Neuronal stem cell (in vitro differentiated cells): Measurements from ENCODE around the gene ITPR2.

Source experiments
- DNase-seq: peaks from one replicate; pipeline ENCODE4 v3.0.0-alpha.2; 2013; ENCODE audit warnings: low spot score
- H2AFZ ChIP-seq: one replicate; pipeline ENCODE4 v1.6.1; 2013; ENCODE audit warnings: mild to moderate bottlenecking, low read length, inconsistent platforms
- H2AK5ac ChIP-seq: 2 replicates; pipeline ENCODE4 v1.6.1; 2013; ENCODE audit warnings: low read depth, mild to moderate bottlenecking, inconsistent platforms, low read length, moderate library complexity, mixed read lengths
- H2BK120ac ChIP-seq: 2 replicates; pipeline ENCODE4 v1.6.1; 2013; ENCODE audit warnings: low read depth, mild to moderate bottlenecking, inconsistent platforms, low read length, moderate library complexity, mixed read lengths
- H2BK12ac ChIP-seq: one replicate; pipeline ENCODE4 v1.6.1; 2013; ENCODE audit warnings: low read length, inconsistent platforms
- H2BK15ac ChIP-seq: 2 replicates; pipeline ENCODE4 v1.6.1; 2013; ENCODE audit warnings: mild to moderate bottlenecking, low read length, inconsistent platforms, mixed read lengths
- H2BK5ac ChIP-seq: one replicate; pipeline ENCODE4 v1.6.1; 2013; ENCODE audit warnings: inconsistent platforms, mild to moderate bottlenecking, low read length, moderate library complexity
- H3K14ac ChIP-seq: one replicate; pipeline ENCODE4 v1.6.1; 2013; ENCODE audit warnings: low read length, inconsistent platforms
- H3K18ac ChIP-seq: 2 replicates; pipeline ENCODE4 v1.6.1; 2013; ENCODE audit warnings: low read length, inconsistent platforms
- H3K23ac ChIP-seq: 2 replicates; pipeline ENCODE4 v1.6.1; 2013; ENCODE audit warnings: low read depth, mild to moderate bottlenecking, mixed read lengths, low read length, inconsistent platforms; ENCODE audit not compliant: poor library complexity
- H3K27ac ChIP-seq: replicated peaks from 3 replicates; pipeline ENCODE4 v1.5.1; 2013; ENCODE audit warnings: low read length, inconsistent platforms
- H3K27me3 ChIP-seq, 3 experiments: 2 replicates each; pipeline ENCODE4 v1.6.1; 2013; ENCODE audit warnings: low read length in 3 of 3, mild to moderate bottlenecking in 2 of 3, inconsistent platforms in 1 of 3, low read depth in 1 of 3, mixed read lengths in 1 of 3, moderate library complexity in 1 of 3; ENCODE audit not compliant: control insufficient read depth in 3 of 3, insufficient read depth in 3 of 3
- H3K36me3 ChIP-seq, 2 donors: replicated peaks in 1 of 2; 2 replicates each; pipeline ENCODE4 v1.6.1; 2013; ENCODE audit warnings: low read length in 2 of 2; ENCODE audit not compliant: control insufficient read depth in 2 of 2, insufficient read depth in 2 of 2
- H3K4ac ChIP-seq: 2 replicates; pipeline ENCODE4 v1.6.1; 2013; ENCODE audit warnings: inconsistent platforms, mild to moderate bottlenecking, low read length, moderate library complexity
- H3K4me1 ChIP-seq, 2 donors: 1 replicate in 1 of 2; 2 replicates in 1 of 2; pipeline ENCODE4 v1.6.1; 2013; ENCODE audit warnings: low read length in 2 of 2, low read depth in 1 of 2; ENCODE audit not compliant: control insufficient read depth in 2 of 2, insufficient read depth in 1 of 2
- H3K4me2 ChIP-seq: one replicate; pipeline ENCODE4 v1.6.1; 2013; ENCODE audit warnings: mild to moderate bottlenecking, low read length, inconsistent platforms; ENCODE audit not compliant: insufficient read depth, poor library complexity, severe bottlenecking
- H3K4me3 ChIP-seq, 2 donors: 2 replicates each; pipeline ENCODE4 v1.5.1; 2013; ENCODE audit warnings: low read length in 2 of 2, mild to moderate bottlenecking in 2 of 2, inconsistent platforms in 1 of 2, moderate library complexity in 1 of 2
- H3K79me1 ChIP-seq: one replicate; pipeline ENCODE4 v1.6.1; 2013; ENCODE audit warnings: low read depth, mild to moderate bottlenecking, inconsistent platforms, low read length, moderate library complexity
- H3K9ac ChIP-seq: one replicate; pipeline ENCODE4 v1.6.1; 2013; ENCODE audit warnings: mild to moderate bottlenecking, low read depth, low read length, inconsistent platforms; ENCODE audit not compliant: poor library complexity
- H3K9me3 ChIP-seq, 2 donors: replicated peaks in 1 of 2; 2 replicates each; pipeline versions ENCODE3 to v1.6.1; 2013; ENCODE audit warnings: low read length in 2 of 2, mild to moderate bottlenecking in 2 of 2, inconsistent platforms in 1 of 2, low read depth in 1 of 2, mixed read lengths in 1 of 2, moderate library complexity in 1 of 2; ENCODE audit not compliant: control insufficient read depth in 2 of 2, insufficient read depth in 1 of 2
- H4K8ac ChIP-seq: one replicate; pipeline ENCODE4 v1.6.1; 2013; ENCODE audit warnings: low read depth, mild to moderate bottlenecking, inconsistent platforms, low read length, moderate library complexity
- H4K91ac ChIP-seq: one replicate; pipeline ENCODE4 v1.6.1; 2013; ENCODE audit warnings: low read length, low read depth, mild to moderate bottlenecking, inconsistent platforms; ENCODE audit not compliant: poor library complexity
- WGBS, 2 donors: extraction: QIAGEN DNeasy Blood & Tissue Kit; methylation state at CpG; one replicate each; pipeline ENCODE4 v1.1.7; 2013; ENCODE audit warnings: missing lambda C conversion rate in 2 of 2, mixed read lengths in 1 of 2; ENCODE audit not compliant: insufficient read length in 2 of 2, insufficient replicate concordance in 1 of 2; ENCODE audit errors: extremely low coverage in 2 of 2; 5-methylcytosine and 5-hydroxymethylcytosine counted together

Gene ITPR2

GRCh38 chr12:26367991-26368730 lies 464.8 kb downstream of the ITPR2 start:
- no peak overlapping the region for H3K4me3 ChIP-seq
- no peak overlapping the region for H3K4me2 ChIP-seq
- H3K27ac ChIP-seq: no peak overlapping the region
- no peak overlapping the region for H3K18ac ChIP-seq
- H2AK5ac ChIP-seq: no peak overlapping the region
- DNase-seq: no peak
- no peak overlapping the region for H2BK12ac ChIP-seq
- H3K23ac ChIP-seq: no peak overlapping the region
- H3K9me3 ChIP-seq: no peaks in the 10 kb centered on the region
- H3K14ac ChIP-seq: no peak overlapping the region
- no peak overlapping the region for H3K4ac ChIP-seq
- no peaks in the 10 kb centered on the region for H3K27me3 ChIP-seq
- no peak overlapping the region for H4K91ac ChIP-seq
- H2BK120ac ChIP-seq: no peak overlapping the region
- H3K79me1 ChIP-seq: no peaks in the 10 kb centered on the region
- no peak overlapping the region for H2BK5ac ChIP-seq
- H4K8ac ChIP-seq: no peak overlapping the region
- WGBS, 2 donors: no CpG with 5 or more reads among the region's 1 CpG
- H2AFZ ChIP-seq: no peak overlapping the region
- H3K4me1 ChIP-seq: peaks cover 2% of the 10 kb centered on the region in 2 donors
- H2BK15ac ChIP-seq: no peak overlapping the region
- H3K36me3 ChIP-seq: no peaks in the 10 kb centered on the region
- H3K9ac ChIP-seq: no peak overlapping the region

DNA sequence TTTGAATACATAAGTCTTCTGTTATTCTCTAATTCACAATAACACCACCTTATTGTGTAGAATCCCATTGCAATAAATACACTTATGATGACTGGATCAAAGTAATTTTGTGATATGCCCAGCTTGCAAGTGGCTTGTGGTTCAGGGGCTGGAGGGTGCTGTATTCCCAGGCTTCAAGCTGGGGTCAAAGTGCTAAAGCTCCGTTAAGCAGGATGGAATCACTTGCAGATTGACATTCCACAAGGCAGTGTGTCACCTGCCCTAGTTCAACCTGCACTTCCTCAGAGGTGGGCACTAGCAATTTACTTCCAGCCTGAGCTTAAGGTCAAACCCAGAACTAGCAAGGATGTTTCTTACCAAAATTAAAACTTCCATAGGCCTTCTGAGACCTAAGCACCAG lies 471.0 kb downstream of the ITPR2 start:
- H3K4me2 ChIP-seq: no peak overlapping the region

GRCh38 chr12:26360062-26360461 lies 472.9 kb downstream of the ITPR2 start:
- Histone ChIP-seq H3K79me1 (no peaks in the 10 kb centered on the region), H3K23ac (no peak overlapping the region), H3K9me3 (no peaks in the 10 kb centered on the region), H3K4me1 (peaks cover 0 to 3% of the 10 kb centered on the region in 2 donors), H3K18ac (no peak overlapping the region), H3K36me3 (no peaks in the 10 kb centered on the region), H2BK15ac (no peak overlapping the region), H3K4ac (no peak overlapping the region), H2BK5ac (no peak overlapping the region), H2AFZ (peak overlapping the region; percentile 75), H2BK12ac (no peak overlapping the region), H2AK5ac (no peak overlapping the region), H3K14ac (no peak overlapping the region), H3K27me3 (no peaks in the 10 kb centered on the region), H3K27ac (no peak overlapping the region), H4K8ac (no peak overlapping the region), H2BK120ac (no peak overlapping the region), H3K4me3 (no peak overlapping the region), H3K4me2 (no peak overlapping the region), H3K9ac (no peak overlapping the region), H4K91ac (no peak overlapping the region)
- no peak for DNase-seq
- 100% methylated on average over 2 of the region's 10 CpGs; no CpG with 5 or more reads in 1 of the 2 donors for WGBS, 2 donors

More for the DNA sequence above, 471.0 kb downstream of the ITPR2 start:
- no peak overlapping the region for H3K23ac ChIP-seq
- H3K27me3 ChIP-seq: no peaks in the 10 kb centered on the region
- H3K4ac ChIP-seq: no peak overlapping the region
- H2BK120ac ChIP-seq: no peak overlapping the region
- H2BK5ac ChIP-seq: no peak overlapping the region
- no peaks in the 10 kb centered on the region for H3K79me1 ChIP-seq
- H3K36me3 ChIP-seq: no peaks in the 10 kb centered on the region
- DNase-seq: no peak
- H3K14ac ChIP-seq: no peak overlapping the region
- H4K91ac ChIP-seq: no peak overlapping the region
- H2AFZ ChIP-seq: no peak overlapping the region
- no peak overlapping the region for H2BK12ac ChIP-seq
- no peak overlapping the region for H2BK15ac ChIP-seq
- WGBS, 2 donors: no CpG with 5 or more reads among the region's 1 CpG
- no peak overlapping the region for H4K8ac ChIP-seq
- no peak overlapping the region for H3K27ac ChIP-seq
- H3K4me1 ChIP-seq: peaks cover 0 to 3% of the 10 kb centered on the region in 2 donors
- peak overlapping the region; percentile 4 for H3K18ac ChIP-seq
- no peak overlapping the region for H2AK5ac ChIP-seq
- no peak overlapping the region for H3K4me3 ChIP-seq
- no peaks in the 10 kb centered on the region for H3K9me3 ChIP-seq
- H3K9ac ChIP-seq: no peak overlapping the region

DNA sequence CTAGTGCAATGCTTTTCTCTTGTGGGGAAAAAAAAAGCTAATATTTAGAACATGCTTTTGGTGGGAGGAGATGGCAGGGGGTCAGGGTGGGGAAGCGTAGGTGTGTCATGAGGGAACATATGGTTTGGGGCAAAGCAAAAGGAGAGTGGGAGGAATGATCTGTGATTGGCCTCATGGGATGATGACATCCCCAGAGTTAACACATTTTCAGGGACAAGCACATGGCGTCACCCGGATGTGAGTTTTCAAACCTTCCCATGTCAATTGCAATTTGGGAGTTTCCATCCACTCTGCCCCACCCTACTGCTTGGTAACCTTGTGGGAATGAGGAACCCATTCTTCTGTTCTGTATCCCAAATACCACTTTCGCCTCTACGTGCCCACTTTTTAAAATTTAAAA lies 473.4 kb downstream of the ITPR2 start:
- Histone ChIP-seq H3K4me2 (no peak overlapping the region), H2BK120ac (no peak overlapping the region), H3K4me1 (peaks cover 0 to 3% of the 10 kb centered on the region in 2 donors), H2BK5ac (no peak overlapping the region), H4K91ac (no peak overlapping the region), H3K18ac (no peak overlapping the region), H2AFZ (peak overlapping the region; percentile 75), H2BK12ac (no peak overlapping the region), H4K8ac (no peak overlapping the region), H2BK15ac (no peak overlapping the region), H2AK5ac (no peak overlapping the region), H3K27ac (no peak overlapping the region), H3K79me1 (no peaks in the 10 kb centered on the region), H3K23ac (no peak overlapping the region), H3K36me3 (no peaks in the 10 kb centered on the region), H3K4ac (no peak overlapping the region), H3K9ac (no peak overlapping the region), H3K9me3 (no peaks in the 10 kb centered on the region), H3K27me3 (no peaks in the 10 kb centered on the region), H3K14ac (no peak overlapping the region), H3K4me3 (no peak overlapping the region)
- DNase-seq: no peak
- no CpG with 5 or more reads among the region's 5 CpGs for WGBS, 2 donors
